Smooth muscle cell (in vitro differentiated cells): ENCODE data around the gene CSGALNACT2. TPM values are rescaled to one million over a fixed set of nuclear protein-coding genes. Genes with fewer than 3 reads are reported as not detected.

ENCODE experiments used
- DNase-seq: peaks from one replicate; lab custom pipeline; 2025; ENCODE audit not compliant: unreplicated experiment; lab: John Stamatoyannopoulos, UW
- H2AFZ ChIP-seq: fragments of 200-600 bp; sonication (generic); 2 replicates; pipeline ENCODE4 v1.6.0; 2016; ENCODE audit warnings: antibody characterized with exemption, low read depth, mild to moderate bottlenecking
- H3F3A ChIP-seq: fragments of 200-600 bp; sonication (generic); 2 replicates; pipeline ENCODE4 v1.6.0; 2017; ENCODE audit warnings: antibody characterized with exemption, low read depth
- H3K27ac ChIP-seq: fragments of 200-600 bp; sonication (generic); 2 replicates; pipeline ENCODE4 v1.5.1; 2016; ENCODE audit warnings: low read depth, mild to moderate bottlenecking
- H3K27me3 ChIP-seq: fragments of 200-600 bp; sonication (generic); 2 replicates; pipeline ENCODE4 v1.6.1; 2016; ENCODE audit warnings: low read depth, mild to moderate bottlenecking
- H3K36me3 ChIP-seq: fragments of 200-600 bp; sonication (generic); 2 replicates; pipeline ENCODE4 v1.5.1; 2016; ENCODE audit warnings: low read depth
- H3K4me1 ChIP-seq: fragments of 200-600 bp; sonication (generic); 2 replicates; pipeline ENCODE4 v1.5.1; 2016; ENCODE audit warnings: low read depth
- H3K4me2 ChIP-seq: fragments of 200-600 bp; sonication (generic); 2 replicates; pipeline ENCODE4 v1.6.0; 2016; ENCODE audit warnings: mild to moderate bottlenecking
- H3K4me3 ChIP-seq: fragments of 200-600 bp; sonication (generic); 2 replicates; pipeline ENCODE4 v1.5.1; 2016; ENCODE audit warnings: mild to moderate bottlenecking
- H3K79me2 ChIP-seq: fragments of 200-600 bp; sonication (generic); 2 replicates; pipeline ENCODE4 v1.6.0; 2016; ENCODE audit warnings: low read depth, mild to moderate bottlenecking
- H3K9ac ChIP-seq: fragments of 200-600 bp; sonication (generic); 2 replicates; pipeline ENCODE4 v1.6.0; 2016; ENCODE audit warnings: low read depth
- H3K9me3 ChIP-seq: fragments of 200-600 bp; sonication (generic); replicated peaks from 2 replicates; pipeline ENCODE4 v1.5.1; 2016; ENCODE audit warnings: low read depth
- H4K20me1 ChIP-seq: fragments of 200-600 bp; sonication (generic); 2 replicates; pipeline ENCODE4 v1.6.0; 2016; ENCODE audit warnings: low read depth
- WGBS: methylation state at CpG from one replicate; pipeline ENCODE4 v1.1.7; 2016; ENCODE audit warnings: low lambda C conversion rate; 5-methylcytosine and 5-hydroxymethylcytosine counted together
- polyA plus RNA-seq: library from polyadenylated mRNA; unstranded; fragments of >200 nt; fragmentation: Nextera tagmentation; extraction: Ambion mirVana; gene quantifications from 2 replicates; pipeline ENCODE4 v1.2.1, GENCODE V29; 2016
- total RNA-seq: library from RNA; depleted of rRNA; stranded (reverse); fragments of >200 nt; gene quantifications from 2 replicates; pipeline ENCODE4 v1.2.3, GENCODE V29; 2014
- TF ChIP-seq, protein P1 (sequence below): fragments of 200-600 bp; sonication (generic); IDR thresholded peaks from 2 replicates; pipeline ENCODE4 v1.5.1; 2017; ENCODE audit warnings: borderline replicate concordance, mild to moderate bottlenecking, antibody characterized with exemption; ENCODE audit not compliant: insufficient read depth, poor library complexity, severe bottlenecking

The CSGALNACT2 gene
- total and polyA plus RNA-seq, 2 experiments from 2014 or later, result 35.6 to 40.4 TPM

DNA sequence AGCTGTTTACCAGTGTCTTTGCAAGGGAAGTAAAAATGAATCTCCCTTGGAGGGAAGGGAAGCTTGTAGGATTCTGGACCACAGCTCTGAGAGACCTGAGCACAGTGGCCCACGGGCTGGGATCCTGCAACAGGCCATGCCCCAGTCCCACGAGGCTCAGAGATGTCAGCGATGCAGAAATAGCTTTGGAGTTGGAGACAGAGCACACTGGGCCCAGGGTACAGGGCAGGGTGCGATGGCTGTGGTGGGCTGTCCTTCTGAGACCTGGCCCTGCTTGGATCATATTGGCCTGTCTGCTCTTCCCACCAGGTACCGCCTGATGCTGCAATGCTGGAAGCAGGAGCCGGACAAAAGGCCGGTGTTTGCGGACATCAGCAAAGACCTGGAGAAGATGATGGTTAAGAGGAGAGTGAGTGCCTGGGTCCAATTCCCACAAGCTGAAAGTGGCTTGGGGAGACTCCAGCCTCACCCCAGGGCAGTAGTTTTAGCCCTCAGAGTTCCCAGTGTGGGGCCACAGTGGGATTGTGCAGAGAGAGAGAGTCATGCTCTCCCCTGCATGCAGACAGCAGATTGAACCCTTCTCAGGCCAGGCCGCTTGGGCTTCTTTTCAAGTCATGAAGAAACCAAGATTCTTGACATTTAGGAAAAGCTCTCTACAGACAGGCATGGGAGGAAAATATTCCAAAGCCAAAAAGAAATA is 13.5 kb upstream of the CSGALNACT2 start:
- Histone ChIP-seq H2AFZ (no peak overlapping the region), H3K27me3 (no peaks in the 10 kb centered on the region), H3K4me3 (no peak overlapping the region), H3K36me3 (no peaks in the 10 kb centered on the region), H3K9ac (no peak overlapping the region), H3F3A (peaks cover 3% of the 10 kb centered on the region), H3K79me2 (no peaks in the 10 kb centered on the region), H3K4me1 (no peaks in the 10 kb centered on the region), H3K27ac (no peak overlapping the region), H3K9me3 (no peaks in the 10 kb centered on the region), H3K4me2 (no peak overlapping the region), H4K20me1 (no peaks in the 10 kb centered on the region)
- DNase-seq, result no peak
- TF ChIP-seq, protein P1, sequence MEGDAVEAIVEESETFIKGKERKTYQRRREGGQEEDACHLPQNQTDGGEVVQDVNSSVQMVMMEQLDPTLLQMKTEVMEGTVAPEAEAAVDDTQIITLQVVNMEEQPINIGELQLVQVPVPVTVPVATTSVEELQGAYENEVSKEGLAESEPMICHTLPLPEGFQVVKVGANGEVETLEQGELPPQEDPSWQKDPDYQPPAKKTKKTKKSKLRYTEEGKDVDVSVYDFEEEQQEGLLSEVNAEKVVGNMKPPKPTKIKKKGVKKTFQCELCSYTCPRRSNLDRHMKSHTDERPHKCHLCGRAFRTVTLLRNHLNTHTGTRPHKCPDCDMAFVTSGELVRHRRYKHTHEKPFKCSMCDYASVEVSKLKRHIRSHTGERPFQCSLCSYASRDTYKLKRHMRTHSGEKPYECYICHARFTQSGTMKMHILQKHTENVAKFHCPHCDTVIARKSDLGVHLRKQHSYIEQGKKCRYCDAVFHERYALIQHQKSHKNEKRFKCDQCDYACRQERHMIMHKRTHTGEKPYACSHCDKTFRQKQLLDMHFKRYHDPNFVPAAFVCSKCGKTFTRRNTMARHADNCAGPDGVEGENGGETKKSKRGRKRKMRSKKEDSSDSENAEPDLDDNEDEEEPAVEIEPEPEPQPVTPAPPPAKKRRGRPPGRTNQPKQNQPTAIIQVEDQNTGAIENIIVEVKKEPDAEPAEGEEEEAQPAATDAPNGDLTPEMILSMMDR, result no peak
- 96% methylated on average over 9 of the region's 9 CpGs for WGBS

DNA sequence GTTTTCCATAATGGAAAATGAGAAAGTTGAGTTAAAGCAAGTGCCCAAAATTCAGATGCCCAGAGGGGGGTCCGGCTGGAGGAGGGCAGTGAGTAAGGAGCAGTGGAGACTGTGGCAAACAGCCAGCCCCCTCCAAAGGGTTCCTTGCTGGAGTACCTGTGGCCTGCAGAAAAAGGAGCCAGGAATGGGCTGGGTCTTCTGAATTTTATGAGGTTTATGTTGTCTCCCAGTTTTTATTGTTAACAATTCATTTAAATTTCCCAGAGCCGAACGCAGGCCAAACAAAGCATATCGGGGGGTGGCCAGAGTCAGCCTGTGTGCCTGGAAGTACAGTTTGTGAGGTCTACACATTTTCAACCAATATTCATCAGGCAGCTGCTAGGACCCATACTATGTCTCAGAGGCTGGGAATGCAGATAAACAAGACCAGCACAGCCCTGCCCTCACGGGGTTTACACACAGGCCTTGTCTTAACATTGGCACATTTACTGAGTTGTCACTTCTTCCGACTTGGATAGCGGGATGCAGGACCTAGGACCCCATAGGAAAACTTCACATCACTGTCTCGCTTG is 12.9 kb upstream of the CSGALNACT2 start:
- no peak overlapping the region for H3K4me2 ChIP-seq
- no peaks in the 10 kb centered on the region for H3K36me3 ChIP-seq
- no peaks in the 10 kb centered on the region for H4K20me1 ChIP-seq
- H3K9ac ChIP-seq, result no peak overlapping the region
- no peak overlapping the region for H3K4me3 ChIP-seq
- no peaks in the 10 kb centered on the region for H3K9me3 ChIP-seq
- no peaks in the 10 kb centered on the region for H3K27me3 ChIP-seq
- H3K4me1 ChIP-seq, result no peaks in the 10 kb centered on the region
- no peak overlapping the region for H3K27ac ChIP-seq
- H3K79me2 ChIP-seq, result no peaks in the 10 kb centered on the region
- H3F3A ChIP-seq, result peaks cover 7% of the 10 kb centered on the region
- 90% methylated on average over 8 of the region's 8 CpGs for WGBS
- DNase-seq, result no peak
- H2AFZ ChIP-seq, result no peak overlapping the region
- TF ChIP-seq, protein P1, result no peak

DNA sequence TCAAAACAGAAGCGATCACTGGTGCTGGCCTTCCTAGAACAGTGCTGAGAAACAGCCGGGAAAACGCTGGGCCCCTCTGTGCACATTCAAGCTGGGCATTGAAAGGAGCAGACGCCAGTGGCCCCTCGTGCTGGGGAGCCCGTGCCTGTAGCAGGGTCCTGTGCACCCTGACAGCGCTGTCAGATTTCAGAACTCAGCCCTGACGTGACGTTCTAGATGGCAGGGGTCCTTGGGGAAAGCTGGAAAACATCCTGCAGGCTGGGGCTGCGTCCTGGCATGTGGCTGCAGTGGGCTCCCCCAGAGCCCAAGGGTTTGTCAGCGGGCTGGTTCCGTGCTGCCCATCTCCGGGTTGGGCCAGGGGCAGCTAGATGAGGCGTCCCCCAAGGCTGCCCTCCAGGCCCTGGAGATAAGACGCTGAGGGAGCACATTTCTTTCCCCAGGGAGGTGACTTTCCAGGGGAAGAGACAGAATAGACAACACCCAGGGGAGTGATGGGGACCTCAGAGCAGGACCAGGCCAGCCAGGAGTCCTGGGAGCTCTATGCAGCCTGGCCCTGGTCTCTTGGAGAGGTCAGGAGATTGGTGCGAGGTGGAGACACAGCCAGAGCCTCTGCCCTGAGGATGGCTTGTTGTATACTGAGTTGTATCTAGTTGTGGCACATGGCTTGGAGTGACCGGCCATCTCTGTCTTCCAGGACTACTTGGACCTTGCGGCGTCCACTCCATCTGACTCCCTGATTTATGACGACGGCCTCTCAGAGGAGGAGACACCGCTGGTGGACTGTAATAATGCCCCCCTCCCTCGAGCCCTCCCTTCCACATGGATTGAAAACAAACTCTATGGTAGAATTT is 12.1 kb upstream of the CSGALNACT2 start:
- no peak overlapping the region for H3K4me2 ChIP-seq
- H3K27ac ChIP-seq, result no peak overlapping the region
- H3K9ac ChIP-seq, result no peak overlapping the region
- no peaks in the 10 kb centered on the region for H3K36me3 ChIP-seq
- TF ChIP-seq, protein P1, result no peak
- no peaks in the 10 kb centered on the region for H3K4me1 ChIP-seq
- no peaks in the 10 kb centered on the region for H3K9me3 ChIP-seq
- no peak for DNase-seq
- no peak overlapping the region for H3K4me3 ChIP-seq
- H3F3A ChIP-seq, result peaks cover 7% of the 10 kb centered on the region
- H4K20me1 ChIP-seq, result no peaks in the 10 kb centered on the region
- WGBS, result 95% methylated on average over 22 of the region's 23 CpGs
- no peaks in the 10 kb centered on the region for H3K27me3 ChIP-seq
- no peak overlapping the region for H2AFZ ChIP-seq
- H3K79me2 ChIP-seq, result no peaks in the 10 kb centered on the region
